MM.1S (cell line): ENCODE results near the gene LRRC1.

ENCODE experiments used
- EZH2 ChIP-seq: fragments of 300-600 bp; sonication (generic); optimal IDR thresholded peaks from 2 replicates; pipeline ENCODE3; 2017; ENCODE audit warnings: low read depth, mild to moderate bottlenecking, antibody characterized with exemption, low read length, mixed read lengths
- EZH2phosphoT487 ChIP-seq: fragments of 300-600 bp; sonication (generic); IDR thresholded peaks from 2 replicates; pipeline ENCODE4 v1.6.1; 2018; ENCODE audit warnings: antibody characterized with exemption, low read length
- TF ChIP-seq, protein P1 (sequence below): fragments of 300-600 bp; sonication (generic); IDR thresholded peaks from 2 replicates; pipeline ENCODE4 v1.5.1; 2016; ENCODE audit warnings: antibody characterized with exemption, low read length, mixed read lengths

DNA sequence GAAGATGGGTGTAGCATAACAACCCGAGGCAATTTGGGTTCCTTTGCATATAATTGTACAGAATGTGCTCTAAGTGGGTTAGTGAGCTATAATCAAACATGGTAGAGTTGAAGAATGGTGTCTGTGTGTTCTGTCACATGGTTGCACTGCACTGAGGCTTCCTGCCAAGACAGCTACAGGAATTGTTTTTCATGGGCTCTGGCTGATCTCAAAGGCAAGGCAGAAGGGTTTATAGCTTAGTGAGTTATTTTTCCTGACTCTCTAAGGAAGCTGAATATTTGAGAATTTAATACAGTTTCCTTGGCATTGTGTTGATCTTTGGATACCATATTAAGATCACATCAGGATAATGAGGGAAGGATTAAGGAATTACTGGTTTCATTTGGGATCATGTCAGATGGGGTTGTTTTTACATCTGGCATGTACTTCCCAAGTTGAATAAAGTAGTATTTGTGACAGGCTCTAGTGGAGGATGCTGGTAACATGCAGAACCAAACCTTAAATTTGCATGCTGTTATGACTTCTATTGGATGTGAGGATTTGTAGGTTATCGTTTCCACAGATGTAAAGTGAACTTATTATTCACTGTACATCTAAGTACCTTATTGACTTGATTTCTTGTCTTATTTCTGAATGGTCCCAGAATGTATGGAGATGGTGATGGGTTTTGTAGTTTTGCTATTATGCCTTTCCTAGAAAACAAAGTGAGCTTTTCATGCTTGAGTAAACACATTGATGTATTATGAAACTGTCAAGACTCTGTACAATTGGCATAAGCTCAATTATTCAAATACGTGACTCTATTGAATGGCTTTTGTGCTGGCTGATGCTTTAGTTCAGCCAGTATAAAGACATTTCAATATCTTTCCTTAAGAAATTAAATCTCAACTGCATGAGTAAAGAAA is 43.3 kb downstream of the LRRC1 start:
- TF ChIP-seq, protein P1, sequence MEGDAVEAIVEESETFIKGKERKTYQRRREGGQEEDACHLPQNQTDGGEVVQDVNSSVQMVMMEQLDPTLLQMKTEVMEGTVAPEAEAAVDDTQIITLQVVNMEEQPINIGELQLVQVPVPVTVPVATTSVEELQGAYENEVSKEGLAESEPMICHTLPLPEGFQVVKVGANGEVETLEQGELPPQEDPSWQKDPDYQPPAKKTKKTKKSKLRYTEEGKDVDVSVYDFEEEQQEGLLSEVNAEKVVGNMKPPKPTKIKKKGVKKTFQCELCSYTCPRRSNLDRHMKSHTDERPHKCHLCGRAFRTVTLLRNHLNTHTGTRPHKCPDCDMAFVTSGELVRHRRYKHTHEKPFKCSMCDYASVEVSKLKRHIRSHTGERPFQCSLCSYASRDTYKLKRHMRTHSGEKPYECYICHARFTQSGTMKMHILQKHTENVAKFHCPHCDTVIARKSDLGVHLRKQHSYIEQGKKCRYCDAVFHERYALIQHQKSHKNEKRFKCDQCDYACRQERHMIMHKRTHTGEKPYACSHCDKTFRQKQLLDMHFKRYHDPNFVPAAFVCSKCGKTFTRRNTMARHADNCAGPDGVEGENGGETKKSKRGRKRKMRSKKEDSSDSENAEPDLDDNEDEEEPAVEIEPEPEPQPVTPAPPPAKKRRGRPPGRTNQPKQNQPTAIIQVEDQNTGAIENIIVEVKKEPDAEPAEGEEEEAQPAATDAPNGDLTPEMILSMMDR, result no peak
- no peak for TF ChIP-seq EZH2
- TF ChIP-seq EZH2phosphoT487, result no peak
